ENCODE data around the gene SLC45A1. TPM values are rescaled to one million over a fixed set of nuclear protein-coding genes. Genes with fewer than 3 reads are reported as not detected.

Gene SLC45A1
- total RNA-seq, 1 experiment from 2014 or later = 13.8 TPM

GRCh38 chr1:8356256-8357209 lies 38.6 kb downstream of the SLC45A1 start:
- ChIA-PET POLR2A (no interaction called here), RAD21 (ENCODE audit: low non-redundant PET in 1 of 2, low total read pairs in 2 of 2, uncharacterized antibody in 2 of 2, unreplicated experiment in 2 of 2) (no interaction called here), CTCF (no interaction called here)
- H3K4me1 ChIP-seq (ENCODE audit: control insufficient read depth in 1 of 2, insufficient read depth in 2 of 2, low read length in 2 of 2) = peaks cover 0 to 7% of the 10 kb centered on the region in 2 experiments; a peak in 3 of 4 replicates
- no peak overlapping the region for H3K27ac ChIP-seq (ENCODE audit: low read depth, low read length)
- DNase-seq (ENCODE audit: low read depth, low spot score) = no peak
- TF ChIP-seq CBX3 (IDR thresholded peaks at IDR 0.05; ENCODE audit: low read depth) = no peak
- TF ChIP-seq ELF1 (IDR thresholded peaks at IDR 0.05; ENCODE audit: borderline replicate concordance, low read depth) = no peak
- TF ChIP-seq EZH2phosphoT487 (IDR thresholded peaks at IDR 0.05; ENCODE audit: borderline replicate concordance) = no peak
- no peak for TF ChIP-seq SP1 (IDR thresholded peaks at IDR 0.05; ENCODE audit: low read depth)
- TF ChIP-seq YY1 (IDR thresholded peaks at IDR 0.05; ENCODE audit: extremely low read depth, insufficient replicate concordance, low read depth, low read length) = no peak
- no peak for TF ChIP-seq FOSL1 (IDR thresholded peaks at IDR 0.05; ENCODE audit: low read depth)
- no peak for TF ChIP-seq SRF (IDR thresholded peaks at IDR 0.05; ENCODE audit: low read depth)
- TF ChIP-seq MAX (IDR thresholded peaks at IDR 0.05) = no peak
- no peak for TF ChIP-seq RAD21 (IDR thresholded peaks at IDR 0.05; ENCODE audit: low read depth)
- TF ChIP-seq POLR2A (IDR thresholded peaks at IDR 0.05; ENCODE audit: borderline replicate concordance, extremely low read depth, insufficient read depth, insufficient read length) = no peak
- TF ChIP-seq ZBTB33 (IDR thresholded peaks at IDR 0.05; ENCODE audit: extremely low read depth, insufficient replicate concordance, low read length) = no peak
- TF ChIP-seq SIN3A (IDR thresholded peaks at IDR 0.05; ENCODE audit: low read depth) = no peak
- TF ChIP-seq TCF7L2 (IDR thresholded peaks at IDR 0.05; ENCODE audit: borderline replicate concordance, extremely low read depth, insufficient read depth, insufficient read length) = no peak
- TF ChIP-seq, protein P1, sequence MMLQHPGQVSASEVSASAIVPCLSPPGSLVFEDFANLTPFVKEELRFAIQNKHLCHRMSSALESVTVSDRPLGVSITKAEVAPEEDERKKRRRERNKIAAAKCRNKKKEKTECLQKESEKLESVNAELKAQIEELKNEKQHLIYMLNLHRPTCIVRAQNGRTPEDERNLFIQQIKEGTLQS (IDR thresholded peaks at IDR 0.05) = no peak
- no peak for TF ChIP-seq JUND (IDR thresholded peaks at IDR 0.05)
- TF ChIP-seq EGR1 (IDR thresholded peaks at IDR 0.05; ENCODE audit: low read depth) = no peak
- intact Hi-C loops (cut with micrococcal nuclease) = no loop called here
- H3K9me2 ChIP-seq (ENCODE audit: insufficient read depth) = no peaks in the 10 kb centered on the region
- no peaks in the 10 kb centered on the region for H3K79me2 ChIP-seq (ENCODE audit: insufficient read depth, low read length)
- no peaks in the 10 kb centered on the region for H4K20me1 ChIP-seq (ENCODE audit: insufficient read depth)
- H3K4me2 ChIP-seq (ENCODE audit: low read length) = no peak overlapping the region
- no peaks in the 10 kb centered on the region for H3K9me3 ChIP-seq (ENCODE audit: control insufficient read depth in 1 of 2, insufficient read depth in 1 of 2, low read depth in 1 of 2, low read length in 2 of 2)
- H3K27me3 ChIP-seq (ENCODE audit: insufficient read depth, low read length) = no peaks in the 10 kb centered on the region
- peaks cover 8 to 10% of the 10 kb centered on the region in 2 experiments; a peak in 3 of 4 replicates for H3K36me3 ChIP-seq (ENCODE audit: control insufficient read depth in 1 of 2, insufficient read depth in 2 of 2, low read length in 2 of 2)
- no peak overlapping the region for H3K9ac ChIP-seq (ENCODE audit: low read length)
- no TSS peak for BruUV-seq (replicated peaks)
- no peak overlapping the region for H2AFZ ChIP-seq (ENCODE audit: low read depth, low read length, poor library complexity, severe bottlenecking)
- no peak overlapping the region for H3K4me3 ChIP-seq (replicated peaks in 1 of 2; ENCODE audit: low read depth in 1 of 2, low read length in 2 of 2)
- ATAC-seq = no peak

Measured in HCT116 (cell line).